HEK293 (cell line): ENCODE data around the gene RPS27.
A peak's percentile ranks its signal among the peaks of the same experiment; 100 is the strongest.

Experiments used
- CTCF ChIA-PET: fragments of 350-600 bp; formaldehyde crosslinking; extraction: SDS; loops from one replicate; lab custom pipeline; 2021; ENCODE audit warnings: antibody characterized with exemption; lab: Yijun Ruan, JAX
- POLR2A ChIA-PET: fragments of 300-600 bp; formaldehyde crosslinking; extraction: SDS; loops from one replicate; lab custom pipeline; 2020; ENCODE audit warnings: antibody characterized with exemption, inconsistent platforms; lab: Yijun Ruan, JAX
- H3K27ac ChIP-seq: fragments of 200-500 bp; sonication (Bioruptor generic); 2 replicates; pipeline ENCODE4 v1.5.1; 2014; ENCODE audit warnings: low read depth, low read length, control low read depth, inconsistent platforms; ENCODE audit errors: extremely low read depth
- H3K36me3 ChIP-seq, 2 experiments: fragments of 200-500 bp in 1 of 2; sonication (Bioruptor generic) in 1 of 2; 1 replicate in 1 of 2; 2 replicates in 1 of 2; pipeline ENCODE4 v1.5.1; 2014 to 2017; ENCODE audit warnings: inconsistent platforms in 2 of 2, low read length in 2 of 2; ENCODE audit not compliant: control insufficient read depth in 2 of 2, insufficient read depth in 1 of 2
- H3K4me1 ChIP-seq: fragments of 200-500 bp; sonication (Bioruptor generic); 2 replicates; pipeline ENCODE4 v1.5.1; 2014; ENCODE audit warnings: mild to moderate bottlenecking, low read length, inconsistent platforms; ENCODE audit not compliant: control insufficient read depth, insufficient read depth
- H3K4me3 ChIP-seq: 2 replicates; pipeline ENCODE4 v1.5.1; 2011; ENCODE audit warnings: low read depth, mild to moderate bottlenecking, control low read depth, low read length, moderate library complexity
- H3K9me3 ChIP-seq: fragments of 200-500 bp; sonication (Bioruptor generic); 2 replicates; pipeline ENCODE4 v1.5.1; 2014; ENCODE audit warnings: low read depth, low read length, inconsistent platforms; ENCODE audit not compliant: control insufficient read depth, insufficient read depth
- GLIS2 ChIP-seq: fragments of 450-650 bp; formaldehyde crosslinking; IDR thresholded peaks from 2 replicates; pipeline ENCODE4 v1.5.1; 2016; ENCODE audit warnings: missing biosample characterization, missing genetic modification characterization
- HOXA7 ChIP-seq: sonication (generic); formaldehyde crosslinking; IDR thresholded peaks from 2 replicates; pipeline ENCODE4 v1.8.1; 2022; ENCODE audit warnings: missing genetic modification reagents, borderline replicate concordance
- KLF9 ChIP-seq: fragments of 450-650 bp; formaldehyde crosslinking; IDR thresholded peaks from 2 replicates; pipeline ENCODE4 v1.5.1; 2016; ENCODE audit warnings: missing biosample characterization, missing genetic modification characterization, low read depth
- MEIS1 ChIP-seq: sonication (generic); formaldehyde crosslinking; IDR thresholded peaks from 2 replicates; pipeline ENCODE4 v1.8.1; 2022; ENCODE audit warnings: missing genetic modification reagents, mild to moderate bottlenecking, borderline replicate concordance
- ZFP69B ChIP-seq: fragments of 450-650 bp; formaldehyde crosslinking; IDR thresholded peaks from 2 replicates; pipeline ENCODE4 v1.5.1; 2016; ENCODE audit warnings: missing biosample characterization, missing genetic modification characterization
- ZNF239 ChIP-seq: fragments of 450-650 bp; formaldehyde crosslinking; IDR thresholded peaks from 2 replicates; pipeline ENCODE4 v1.5.1; 2016; ENCODE audit warnings: missing biosample characterization, missing genetic modification characterization
- ZNF24 ChIP-seq: fragments of 450-650 bp; formaldehyde crosslinking; IDR thresholded peaks from 2 replicates; pipeline ENCODE4 v1.5.1; 2016; ENCODE audit warnings: missing biosample characterization, missing genetic modification characterization
- ZNF311 ChIP-seq: fragments of 450-650 bp; formaldehyde crosslinking; IDR thresholded peaks from 2 replicates; pipeline ENCODE4 v1.5.1; 2017; ENCODE audit warnings: missing biosample characterization, missing genetic modification characterization, borderline replicate concordance
- ZNF354C ChIP-seq: fragments of 450-650 bp; formaldehyde crosslinking; IDR thresholded peaks from 2 replicates; pipeline ENCODE4 v1.5.1; 2016; ENCODE audit warnings: missing biosample characterization, missing genetic modification characterization, low read depth, borderline replicate concordance
- ZNF366 ChIP-seq: fragments of 450-650 bp; formaldehyde crosslinking; conservative IDR thresholded peaks from 2 replicates; pipeline ENCODE4 v1.5.1; 2016; ENCODE audit warnings: missing biosample characterization, missing genetic modification characterization
- ZNF391 ChIP-seq: fragments of 450-650 bp; formaldehyde crosslinking; IDR thresholded peaks from 2 replicates; pipeline ENCODE4 v1.5.1; 2016; ENCODE audit warnings: low read depth, missing biosample characterization, missing genetic modification characterization, borderline replicate concordance
- ZNF549 ChIP-seq: fragments of 450-650 bp; IDR thresholded peaks from 2 replicates; pipeline ENCODE4 v1.5.1; 2018; ENCODE audit warnings: missing biosample characterization, missing genetic modification characterization, mild to moderate bottlenecking, inconsistent platforms, moderate library complexity
- ZNF660 ChIP-seq: fragments of 450-650 bp; IDR thresholded peaks from 2 replicates; pipeline ENCODE4 v1.5.1; 2018; ENCODE audit warnings: missing biosample characterization, mild to moderate bottlenecking, missing genetic modification characterization
- ZXDB ChIP-seq: fragments of 450-650 bp; formaldehyde crosslinking; IDR thresholded peaks from 2 replicates; pipeline ENCODE4 v1.5.1; 2016; ENCODE audit warnings: missing biosample characterization, missing genetic modification characterization
- TF ChIP-seq, protein P1 (sequence below): fragments of 450-650 bp; formaldehyde crosslinking; IDR thresholded peaks from 2 replicates; pipeline ENCODE4 v1.5.1; 2016; ENCODE audit warnings: missing biosample characterization, missing genetic modification characterization
- TF ChIP-seq, protein P2 (sequence below): fragments of 450-650 bp; formaldehyde crosslinking; IDR thresholded peaks from 2 replicates; pipeline ENCODE4 v1.5.1; 2016; ENCODE audit warnings: missing biosample characterization, missing genetic modification characterization
- TF ChIP-seq, protein P3 (sequence below): fragments of 450-650 bp; formaldehyde crosslinking; IDR thresholded peaks from 2 replicates; pipeline ENCODE4 v1.5.1; 2016; ENCODE audit warnings: missing biosample characterization, missing genetic modification characterization

RPS27 gene

DNA sequence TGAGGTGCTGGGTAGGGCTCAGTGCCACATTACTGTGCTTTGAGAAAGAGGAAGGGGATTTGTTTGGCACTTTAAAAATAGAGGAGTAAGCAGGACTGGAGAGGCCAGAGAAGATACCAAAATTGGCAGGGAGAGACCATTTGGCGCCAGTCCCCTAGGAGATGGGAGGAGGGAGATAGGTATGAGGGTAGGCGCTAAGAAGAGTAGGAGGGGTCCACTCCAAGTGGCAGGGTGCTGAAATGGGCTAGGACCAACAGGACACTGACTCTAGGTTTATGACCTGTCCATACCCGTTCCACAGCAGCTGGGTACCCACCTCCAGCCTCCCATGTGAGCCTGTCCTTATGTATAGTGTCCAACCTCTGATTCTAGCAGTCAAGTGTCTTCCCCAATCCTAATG, 31.1 kb upstream of the RPS27 start:
- ChIA-PET POLR2A (interaction anchor here (1.3 to 2.0 kb wide), 6 partner anchors 8 to 31 kb away, joined by 4 to 32 read pairs (median 13); partner anchors contain the start of genes CREB3L4, DENND4B, JTB and RPS27), CTCF (interaction anchor here (0.7 to 1.2 kb wide), 3 partner anchors 13 to 1939 kb away, joined by 3 to 4 read pairs (median 3); partner anchors contain the start of genes DENND4B and RAB13)
- peaks cover 0 to 43% of the 10 kb centered on the region in 2 experiments; a peak in 2 of 3 replicates for H3K36me3 ChIP-seq
- peaks cover 13% of the 10 kb centered on the region; the same call in 1 of the 2 replicates for H3K4me1 ChIP-seq
- no peaks in the 10 kb centered on the region for H3K9me3 ChIP-seq
- peak overlapping the region; percentile 24 for H3K27ac ChIP-seq
- no peak overlapping the region for H3K4me3 ChIP-seq
- TF ChIP-seq ZNF311 (tag by site-specific recombination) (no peak), ZNF354C (tag by site-specific recombination) (no peak), ZNF660 (tag by site-specific recombination) (no peak), ZNF24 (no peak), ZXDB (no peak), MEIS1 (no peak), ZFP69B (tag by site-specific recombination) (peak; percentile 22; the same call in 1 of the 2 replicates), ZNF239 (tag by site-specific recombination) (no peak)
- TF ChIP-seq, protein P1, sequence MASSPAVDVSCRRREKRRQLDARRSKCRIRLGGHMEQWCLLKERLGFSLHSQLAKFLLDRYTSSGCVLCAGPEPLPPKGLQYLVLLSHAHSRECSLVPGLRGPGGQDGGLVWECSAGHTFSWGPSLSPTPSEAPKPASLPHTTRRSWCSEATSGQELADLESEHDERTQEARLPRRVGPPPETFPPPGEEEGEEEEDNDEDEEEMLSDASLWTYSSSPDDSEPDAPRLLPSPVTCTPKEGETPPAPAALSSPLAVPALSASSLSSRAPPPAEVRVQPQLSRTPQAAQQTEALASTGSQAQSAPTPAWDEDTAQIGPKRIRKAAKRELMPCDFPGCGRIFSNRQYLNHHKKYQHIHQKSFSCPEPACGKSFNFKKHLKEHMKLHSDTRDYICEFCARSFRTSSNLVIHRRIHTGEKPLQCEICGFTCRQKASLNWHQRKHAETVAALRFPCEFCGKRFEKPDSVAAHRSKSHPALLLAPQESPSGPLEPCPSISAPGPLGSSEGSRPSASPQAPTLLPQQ (tag by site-specific recombination): no peak
- TF ChIP-seq, protein P2, sequence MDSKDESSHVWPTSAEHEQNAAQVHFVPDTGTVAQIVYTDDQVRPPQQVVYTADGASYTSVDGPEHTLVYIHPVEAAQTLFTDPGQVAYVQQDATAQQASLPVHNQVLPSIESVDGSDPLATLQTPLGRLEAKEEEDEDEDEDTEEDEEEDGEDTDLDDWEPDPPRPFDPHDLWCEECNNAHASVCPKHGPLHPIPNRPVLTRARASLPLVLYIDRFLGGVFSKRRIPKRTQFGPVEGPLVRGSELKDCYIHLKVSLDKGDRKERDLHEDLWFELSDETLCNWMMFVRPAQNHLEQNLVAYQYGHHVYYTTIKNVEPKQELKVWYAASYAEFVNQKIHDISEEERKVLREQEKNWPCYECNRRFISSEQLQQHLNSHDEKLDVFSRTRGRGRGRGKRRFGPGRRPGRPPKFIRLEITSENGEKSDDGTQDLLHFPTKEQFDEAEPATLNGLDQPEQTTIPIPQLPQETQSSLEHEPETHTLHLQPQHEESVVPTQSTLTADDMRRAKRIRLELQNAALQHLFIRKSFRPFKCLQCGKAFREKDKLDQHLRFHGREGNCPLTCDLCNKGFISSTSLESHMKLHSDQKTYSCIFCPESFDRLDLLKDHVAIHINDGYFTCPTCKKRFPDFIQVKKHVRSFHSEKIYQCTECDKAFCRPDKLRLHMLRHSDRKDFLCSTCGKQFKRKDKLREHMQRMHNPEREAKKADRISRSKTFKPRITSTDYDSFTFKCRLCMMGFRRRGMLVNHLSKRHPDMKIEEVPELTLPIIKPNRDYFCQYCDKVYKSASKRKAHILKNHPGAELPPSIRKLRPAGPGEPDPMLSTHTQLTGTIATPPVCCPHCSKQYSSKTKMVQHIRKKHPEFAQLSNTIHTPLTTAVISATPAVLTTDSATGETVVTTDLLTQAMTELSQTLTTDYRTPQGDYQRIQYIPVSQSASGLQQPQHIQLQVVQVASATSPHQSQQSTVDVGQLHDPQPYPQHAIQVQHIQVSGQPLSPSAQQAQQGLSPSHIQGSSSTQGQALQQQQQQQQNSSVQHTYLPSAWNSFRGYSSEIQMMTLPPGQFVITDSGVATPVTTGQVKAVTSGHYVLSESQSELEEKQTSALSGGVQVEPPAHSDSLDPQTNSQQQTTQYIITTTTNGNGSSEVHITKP (tag by site-specific recombination): peak; percentile 97
- TF ChIP-seq, protein P3, sequence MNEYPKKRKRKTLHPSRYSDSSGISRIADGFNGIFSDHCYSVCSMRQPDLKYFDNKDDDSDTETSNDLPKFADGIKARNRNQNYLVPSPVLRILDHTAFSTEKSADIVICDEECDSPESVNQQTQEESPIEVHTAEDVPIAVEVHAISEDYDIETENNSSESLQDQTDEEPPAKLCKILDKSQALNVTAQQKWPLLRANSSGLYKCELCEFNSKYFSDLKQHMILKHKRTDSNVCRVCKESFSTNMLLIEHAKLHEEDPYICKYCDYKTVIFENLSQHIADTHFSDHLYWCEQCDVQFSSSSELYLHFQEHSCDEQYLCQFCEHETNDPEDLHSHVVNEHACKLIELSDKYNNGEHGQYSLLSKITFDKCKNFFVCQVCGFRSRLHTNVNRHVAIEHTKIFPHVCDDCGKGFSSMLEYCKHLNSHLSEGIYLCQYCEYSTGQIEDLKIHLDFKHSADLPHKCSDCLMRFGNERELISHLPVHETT: no peak

DNA sequence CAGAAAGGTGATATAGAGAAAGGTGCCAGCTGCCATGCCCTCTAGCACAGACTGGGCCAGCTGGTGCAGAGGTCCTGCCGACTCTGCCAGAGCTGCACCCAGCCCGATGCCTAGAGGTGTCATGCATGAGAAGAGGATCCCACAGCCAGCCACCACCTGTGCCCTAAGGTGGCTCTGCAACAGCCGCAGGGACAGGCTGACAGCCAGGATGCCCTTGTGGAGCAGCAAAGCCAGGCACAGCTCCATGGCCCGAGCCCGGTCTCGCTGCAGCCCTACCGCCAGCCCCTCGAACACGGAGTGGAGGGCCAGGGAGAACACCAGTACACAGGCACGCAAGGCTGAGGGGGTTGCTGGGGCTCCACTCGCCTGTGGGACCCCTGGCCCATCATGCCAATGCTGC, 30.4 kb upstream of the RPS27 start:
- no peak overlapping the region for H3K4me3 ChIP-seq
- peaks cover 0 to 36% of the 10 kb centered on the region in 2 experiments; a peak in 2 of 3 replicates for H3K36me3 ChIP-seq
- CTCF ChIA-PET: interaction anchor here (0.7 kb wide), 2 partner anchors 8 to 26 kb away, joined by 3 to 4 read pairs; partner anchors contain the start of gene RAB13
- no peak for TF ChIP-seq ZNF366 (tag by site-specific recombination)
- TF ChIP-seq GLIS2 (tag by site-specific recombination): no peak
- no peak for TF ChIP-seq KLF9 (tag by site-specific recombination)
- TF ChIP-seq ZNF391: no peak
- no peak for TF ChIP-seq HOXA7 (CRISPR knock-in tag)
- TF ChIP-seq ZNF549 (tag by site-specific recombination): no peak
- POLR2A ChIA-PET: interaction anchor here (1.3 kb wide), 1 partner anchor 18 kb away, joined by 4 read pairs; the partner anchor contains the start of gene JTB
- H3K4me1 ChIP-seq: peaks cover 13% of the 10 kb centered on the region; the same call in 1 of the 2 replicates
- no peaks in the 10 kb centered on the region for H3K9me3 ChIP-seq
- no peak overlapping the region for H3K27ac ChIP-seq
